HFFc6 (cell line): ENCODE measurements around the gene COL17A1. TPM values are rescaled to one million over a fixed set of nuclear protein-coding genes. Genes with fewer than 3 reads are reported as not detected.

Source experiments
- DNase-seq: peaks from one replicate; pipeline ENCODE4 v3.0.0-alpha.2; 2018
- H3K27ac Mint-ChIP-seq: 2 replicates; pipeline ENCODE4 v1.8.0; 2020; ENCODE audit warnings: mild to moderate bottlenecking, mixed read lengths
- H3K27me3 Mint-ChIP-seq: 2 replicates; pipeline ENCODE4 v1.8.0; 2021; ENCODE audit warnings: mild to moderate bottlenecking, moderate library complexity, mixed read lengths; ENCODE audit not compliant: insufficient read depth
- H3K36me3 Mint-ChIP-seq: 2 replicates; pipeline ENCODE4 v1.8.0; 2021; ENCODE audit warnings: low read depth, mixed read lengths
- H3K4me1 Mint-ChIP-seq: 2 replicates; pipeline ENCODE4 v1.8.0; 2020; ENCODE audit warnings: low read depth, mixed read lengths
- H3K4me3 Mint-ChIP-seq: 2 replicates; pipeline ENCODE4 v1.8.0; 2020; ENCODE audit warnings: mild to moderate bottlenecking, moderate library complexity, mixed read lengths
- H3K9me3 Mint-ChIP-seq: 2 replicates; pipeline ENCODE4 v1.8.0; 2020; ENCODE audit warnings: mild to moderate bottlenecking, mixed read lengths
- CTCF ChIP-seq: fragments of 200-600 bp; sonication (generic); IDR thresholded peaks from 2 replicates; pipeline ENCODE4 v1.5.0; 2021; ENCODE audit warnings: antibody characterized with exemption, mild to moderate bottlenecking
- total RNA-seq, 6 experiments: library from RNA; stranded (reverse); fragmentation: NEBNext Ultra II Directional; extraction: Animal tissue kit (Norgen Biotek cat#: 25700); gene quantifications; 2 replicates in 1 of 6; 3 replicates in 5 of 6; pipeline ENCODE4 v1.2.3, GENCODE V29; 2021

Gene COL17A1
- total RNA-seq, 6 experiments from 2014 or later = 0.23 to 1.5 (median 0.66) TPM

GRCh38 chr10:104117839-104118323, 32.2 kb upstream of the COL17A1 start:
- Mint-ChIP-seq H3K27ac (peak overlapping the region; percentile 59; the same call in 1 of the 2 replicates), H3K4me1 (peaks cover 64% of the 10 kb centered on the region), H3K27me3 (peaks cover 3% of the 10 kb centered on the region; the same call in 1 of the 2 replicates), H3K9me3 (no peaks in the 10 kb centered on the region), H3K36me3 (no peaks in the 10 kb centered on the region), H3K4me3 (no peak overlapping the region; the same call in 1 of the 2 replicates)
- TF ChIP-seq CTCF = no peak
- DNase-seq = peak; percentile 63

- no peak overlapping the region for H3K27ac Mint-ChIP-seq
- H3K4me1 Mint-ChIP-seq = peaks cover 68% of the 10 kb centered on the region
- H3K4me3 Mint-ChIP-seq = no peak overlapping the region
- peaks cover 3% of the 10 kb centered on the region; the same call in 1 of the 2 replicates for H3K27me3 Mint-ChIP-seq
- H3K9me3 Mint-ChIP-seq = no peaks in the 10 kb centered on the region
- no peaks in the 10 kb centered on the region for H3K36me3 Mint-ChIP-seq
- no peak for DNase-seq
- no peak for TF ChIP-seq CTCF
Observed at GRCh38 chr10:104113376-104113956, 27.8 kb upstream of the COL17A1 start.

- H3K4me3 Mint-ChIP-seq = peak overlapping the region; percentile 67
- H3K4me1 Mint-ChIP-seq = peaks cover 39% of the 10 kb centered on the region
- no peaks in the 10 kb centered on the region for H3K36me3 Mint-ChIP-seq
- no peaks in the 10 kb centered on the region for H3K9me3 Mint-ChIP-seq
- H3K27me3 Mint-ChIP-seq = no peaks in the 10 kb centered on the region
- no peak for TF ChIP-seq CTCF
- peak; percentile 86 for DNase-seq
- peak overlapping the region; percentile 85 for H3K27ac Mint-ChIP-seq
Observed at GRCh38 chr10:104109908-104110662, 24.4 kb upstream of the COL17A1 start.

GRCh38 chr10:104104926-104105325, 19.2 kb upstream of the COL17A1 start:
- Mint-ChIP-seq H3K36me3 (no peaks in the 10 kb centered on the region), H3K9me3 (no peaks in the 10 kb centered on the region), H3K4me1 (peaks cover 38% of the 10 kb centered on the region), H3K27me3 (no peaks in the 10 kb centered on the region), H3K27ac (no peak overlapping the region), H3K4me3 (no peak overlapping the region)
- DNase-seq = no peak
- TF ChIP-seq CTCF = no peak

- Mint-ChIP-seq H3K36me3 (no peaks in the 10 kb centered on the region), H3K4me3 (no peak overlapping the region), H3K27me3 (no peaks in the 10 kb centered on the region), H3K4me1 (peaks cover 38% of the 10 kb centered on the region), H3K9me3 (no peaks in the 10 kb centered on the region), H3K27ac (no peak overlapping the region)
- DNase-seq = no peak
- TF ChIP-seq CTCF = no peak
Observed at GRCh38 chr10:104104418-104104817, 18.7 kb upstream of the COL17A1 start.
